K562 (cell line): ENCODE data around the gene LAGE3. TPM values are rescaled to one million over a fixed set of nuclear protein-coding genes. Genes with fewer than 3 reads are reported as not detected.

Experiments
- BRCA1 ChIP-seq, 2 experiments: fragments of 450-650 bp in 1 of 2; sonication (generic) in 1 of 2; formaldehyde crosslinking in 1 of 2; IDR thresholded peaks; 2 replicates each; pipeline versions ENCODE4 v1.5.0 to v1.6.1; 2017 to 2020; ENCODE audit warnings: mild to moderate bottlenecking in 1 of 2, missing genetic modification reagents in 1 of 2
- BRD4 ChIP-seq: fragments of 200-600 bp; sonication (generic); IDR thresholded peaks from 2 replicates; pipeline ENCODE4 v1.6.1; 2017; ENCODE audit warnings: inconsistent platforms
- HCFC1 ChIP-seq: IDR thresholded peaks from 2 replicates; pipeline ENCODE4 v1.6.1; 2012; ENCODE audit warnings: low read depth, low read length, improper control_type of control experiment
- HNRNPUL1 ChIP-seq: fragments of 200-400 bp; formaldehyde crosslinking; IDR thresholded peaks from 2 replicates; pipeline ENCODE4 v1.6.1; 2017; ENCODE audit warnings: low read length
- IFI16 ChIP-seq: fragments of 250-450 bp; sonication (Bioruptor Pico); IDR thresholded peaks from 2 replicates; pipeline ENCODE4 v2.1.2; 2022; ENCODE audit warnings: mild to moderate bottlenecking, inconsistent platforms
- KDM4B ChIP-seq, 2 experiments: fragments of 450-650 bp in 1 of 2; sonication (generic) in 1 of 2; IDR thresholded peaks; 2 replicates each; pipeline ENCODE4 v1.6.1; 2016 to 2017; ENCODE audit warnings: borderline replicate concordance in 2 of 2, antibody characterized with exemption in 1 of 2, low read depth in 1 of 2, mild to moderate bottlenecking in 1 of 2
- LCOR ChIP-seq: sonication (generic); formaldehyde crosslinking; IDR thresholded peaks from 2 replicates; pipeline ENCODE4 v1.8.0; 2022; ENCODE audit warnings: mild to moderate bottlenecking, missing genetic modification reagents
- MBD2 ChIP-seq: sonication (generic); IDR thresholded peaks from 2 replicates; pipeline ENCODE4 v1.6.1; 2016; ENCODE audit warnings: low read depth, borderline replicate concordance
- MCM3 ChIP-seq: fragments of 450-650 bp; IDR thresholded peaks from 2 replicates; pipeline ENCODE4 v1.6.1; 2016
- MYBL2 ChIP-seq, 2 experiments: fragments of 450-650 bp in 1 of 2; sonication (generic) in 1 of 2; formaldehyde crosslinking in 1 of 2; IDR thresholded peaks; 2 replicates each; pipeline versions ENCODE4 v1.6.1 to v1.8.1; 2017 to 2022; ENCODE audit warnings: borderline replicate concordance in 1 of 2, inconsistent platforms in 1 of 2, low read depth in 1 of 2, mild to moderate bottlenecking in 1 of 2, missing genetic modification reagents in 1 of 2, moderate library complexity in 1 of 2
- NEUROD1 ChIP-seq: fragments of 150-350 bp; IDR thresholded peaks from 2 replicates; pipeline ENCODE4 v1.6.1; 2014; ENCODE audit warnings: borderline replicate concordance, low read length, low read depth; ENCODE audit not compliant: partially characterized antibody
- NFIC ChIP-seq: fragments of 450-650 bp; IDR thresholded peaks from 2 replicates; pipeline ENCODE4 v1.6.1; 2017; ENCODE audit warnings: mild to moderate bottlenecking, inconsistent platforms
- NFYB ChIP-seq: IDR thresholded peaks from 2 replicates; pipeline ENCODE4 v1.6.1; 2011; ENCODE audit warnings: mild to moderate bottlenecking, moderate library complexity; ENCODE audit not compliant: insufficient read length; ENCODE audit errors: extremely low read depth
- OTX1 ChIP-seq: fragments of 450-650 bp; formaldehyde crosslinking; IDR thresholded peaks from 2 replicates; pipeline ENCODE4 v1.4.0; 2022; ENCODE audit warnings: mild to moderate bottlenecking
- PKNOX1 ChIP-seq: fragments of 450-650 bp; IDR thresholded peaks from 2 replicates; pipeline ENCODE4 v1.6.1; 2016
- PURB ChIP-seq: sonication (generic); formaldehyde crosslinking; IDR thresholded peaks from 2 replicates; pipeline ENCODE4 v1.9.0; 2021; ENCODE audit warnings: low read depth, mild to moderate bottlenecking, missing genetic modification reagents
- PYGO2 ChIP-seq: fragments of 450-650 bp; IDR thresholded peaks from 2 replicates; pipeline ENCODE4 v1.6.1; 2016; ENCODE audit warnings: mild to moderate bottlenecking, missing genetic modification characterization, moderate library complexity, missing compliant biosample characterization
- RFX1 ChIP-seq: fragments of 450-650 bp; IDR thresholded peaks from 2 replicates; pipeline ENCODE4 v1.6.1; 2016; ENCODE audit warnings: mild to moderate bottlenecking, moderate library complexity
- SIX5 ChIP-seq, 2 experiments: IDR thresholded peaks; 2 replicates each; pipeline ENCODE4 v1.6.1; 2011; ENCODE audit warnings: low read length in 2 of 2, borderline replicate concordance in 1 of 2, low read depth in 1 of 2, mild to moderate bottlenecking in 1 of 2, moderate library complexity in 1 of 2; ENCODE audit not compliant: insufficient read depth in 1 of 2
- SRF ChIP-seq, 2 experiments: fragments of 250-450, 450-650 bp in 1 of 2; sonication (Bioruptor Pico) in 1 of 2; sonication (generic) in 1 of 2; formaldehyde crosslinking; IDR thresholded peaks; 2 replicates each; pipeline versions ENCODE4 v1.5.0 to v1.5.1; 2020 to 2022; ENCODE audit warnings: mild to moderate bottlenecking in 1 of 2, missing genetic modification reagents in 1 of 2
- SRSF1 ChIP-seq: fragments of 200-400 bp; formaldehyde crosslinking; IDR thresholded peaks from 2 replicates; pipeline ENCODE4 v1.6.1; 2017; ENCODE audit warnings: mild to moderate bottlenecking, low read depth, low read length, moderate library complexity
- ZNF586 ChIP-seq: fragments of 450-650 bp; formaldehyde crosslinking; conservative IDR thresholded peaks from 2 replicates; pipeline ENCODE4 v1.4.0; 2020; ENCODE audit warnings: mild to moderate bottlenecking, moderate library complexity
- ZNF589 ChIP-seq: fragments of 200-800 bp; sonication (Bioruptor generic); IDR thresholded peaks from 2 replicates; pipeline ENCODE4 v1.6.1; 2016; ENCODE audit warnings: low read depth, missing genetic modification characterization, missing compliant biosample characterization
- polyA plus RNA-seq, 8 experiments: library from polyadenylated mRNA; depleted of rRNA in 4 of 8; stranded (reverse) in 5 of 8; unstranded in 3 of 8; fragments of >200 nt; fragmentation: Nextera tagmentation in 2 of 8; fragmentation: Illumina TruSeq in 1 of 8; extraction: Ambion mirVana in 2 of 8; extraction: Trizol in 1 of 8; gene quantifications; 2 replicates each; pipeline versions ENCODE4 v1.2.1 to v1.2.3, GENCODE V29; 2011 to 2014; ENCODE audit warnings: inconsistent platforms in 1 of 8, missing spikeins in 1 of 8
- total RNA-seq, 7 experiments: library from RNA; depleted of rRNA in 6 of 7; stranded (reverse); fragments of >200 nt in 6 of 7; fragmentation: Illumina TruSeq in 2 of 7; extraction: Trizol in 2 of 7; gene quantifications; 2 replicates each; pipeline versions ENCODE4 v1.2.1 to v1.2.3, GENCODE V29; 2011 to 2021; ENCODE audit warnings: low replicate concordance in 1 of 7
- TF ChIP-seq, protein P1 (sequence below), 2 experiments: fragments of 450-650 bp; conservative IDR thresholded peaks; 2 replicates each; pipeline ENCODE4 v1.6.1; 2017; ENCODE audit warnings: mild to moderate bottlenecking in 2 of 2, moderate library complexity in 2 of 2
- TF ChIP-seq, protein P2 (sequence below): sonication (generic); formaldehyde crosslinking; IDR thresholded peaks from 2 replicates; pipeline ENCODE4 v1.8.1; 2023; ENCODE audit warnings: mild to moderate bottlenecking, missing genetic modification reagents, moderate library complexity

Gene LAGE3
- total and polyA plus RNA-seq, 9 of the 15 experiments (the other 6 are each of a cell fraction or from before 2014, with no cell fraction given): 28.2 to 125 (median 35.8) TPM

DNA sequence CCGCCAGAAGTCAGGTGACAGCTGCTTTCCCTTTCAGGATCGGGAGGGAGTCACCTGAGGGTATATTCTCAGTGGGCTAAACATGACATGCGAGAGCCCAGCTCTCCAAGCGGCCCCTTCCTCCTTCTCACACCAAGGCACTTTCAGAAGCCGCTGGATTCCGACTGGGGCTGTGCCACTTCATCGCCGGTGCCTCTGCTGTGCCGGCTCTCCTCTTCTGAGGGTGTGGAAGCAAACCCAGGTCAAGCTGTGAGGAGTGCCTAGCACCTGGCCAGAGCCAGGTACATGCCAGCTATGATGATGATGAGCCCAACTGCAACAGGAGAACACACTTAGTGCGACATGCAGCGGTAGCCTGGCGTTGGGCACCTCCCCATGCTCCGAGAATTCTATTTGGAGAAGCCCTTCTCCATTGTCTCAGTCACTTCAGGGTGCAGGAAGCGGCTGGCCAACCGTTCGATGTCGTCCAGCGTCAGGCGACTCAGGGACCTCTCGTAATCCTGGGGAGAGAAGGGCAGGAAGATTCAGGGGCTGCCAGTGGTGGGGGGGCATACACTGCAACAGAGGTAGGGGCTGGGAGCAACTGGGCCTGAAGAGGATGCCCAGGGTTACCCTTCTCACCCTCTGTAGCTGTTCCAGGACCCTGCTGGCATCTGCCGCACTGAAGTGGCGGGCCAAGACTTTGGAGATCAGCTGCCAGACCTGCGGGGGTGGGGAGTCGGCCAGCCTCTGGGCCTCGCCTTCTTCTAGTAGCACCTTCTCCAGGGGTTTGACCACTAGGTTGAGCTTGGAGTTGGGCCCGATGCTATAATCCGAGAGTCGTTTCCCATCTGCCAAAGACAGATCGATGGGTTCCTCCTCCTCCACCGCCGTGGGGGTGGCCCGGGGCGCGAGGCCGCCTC, 6.3 kb upstream of the LAGE3 start (continued):
- TF ChIP-seq ZNF586 (CRISPR knock-in tag): no peak
- no peak for TF ChIP-seq ZNF589 (CRISPR knock-in tag)
- no peak for TF ChIP-seq HCFC1
- TF ChIP-seq NFYB: no peak
- TF ChIP-seq NEUROD1: no peak
- TF ChIP-seq, protein P1, sequence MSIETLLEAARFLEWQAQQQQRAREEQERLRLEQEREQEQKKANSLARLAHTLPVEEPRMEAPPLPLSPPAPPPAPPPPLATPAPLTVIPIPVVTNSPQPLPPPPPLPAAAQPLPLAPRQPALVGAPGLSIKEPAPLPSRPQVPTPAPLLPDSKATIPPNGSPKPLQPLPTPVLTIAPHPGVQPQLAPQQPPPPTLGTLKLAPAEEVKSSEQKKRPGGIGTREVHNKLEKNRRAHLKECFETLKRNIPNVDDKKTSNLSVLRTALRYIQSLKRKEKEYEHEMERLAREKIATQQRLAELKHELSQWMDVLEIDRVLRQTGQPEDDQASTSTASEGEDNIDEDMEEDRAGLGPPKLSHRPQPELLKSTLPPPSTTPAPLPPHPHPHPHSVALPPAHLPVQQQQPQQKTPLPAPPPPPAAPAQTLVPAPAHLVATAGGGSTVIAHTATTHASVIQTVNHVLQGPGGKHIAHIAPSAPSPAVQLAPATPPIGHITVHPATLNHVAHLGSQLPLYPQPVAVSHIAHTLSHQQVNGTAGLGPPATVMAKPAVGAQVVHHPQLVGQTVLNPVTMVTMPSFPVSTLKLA (conservative IDR thresholded peaks at IDR 0.05): 0 out of 4 replicates have a peak, but pooled peaks of 1 of the 2 experiments have one; percentile 36
- no peak for TF ChIP-seq HNRNPUL1
- TF ChIP-seq BRD4: no peak
- 0 out of 2 replicates have a peak, but pooled peaks have one; percentile 12 for TF ChIP-seq LCOR (CRISPR knock-in tag)
- TF ChIP-seq SRSF1: no peak
- TF ChIP-seq PYGO2 (tag): no peak
- TF ChIP-seq BRCA1 (IDR thresholded peaks at IDR 0.05): no peak
- TF ChIP-seq BRCA1 (CRISPR knock-in tag; IDR thresholded peaks at IDR 0.05): no peak
- TF ChIP-seq, protein P2, sequence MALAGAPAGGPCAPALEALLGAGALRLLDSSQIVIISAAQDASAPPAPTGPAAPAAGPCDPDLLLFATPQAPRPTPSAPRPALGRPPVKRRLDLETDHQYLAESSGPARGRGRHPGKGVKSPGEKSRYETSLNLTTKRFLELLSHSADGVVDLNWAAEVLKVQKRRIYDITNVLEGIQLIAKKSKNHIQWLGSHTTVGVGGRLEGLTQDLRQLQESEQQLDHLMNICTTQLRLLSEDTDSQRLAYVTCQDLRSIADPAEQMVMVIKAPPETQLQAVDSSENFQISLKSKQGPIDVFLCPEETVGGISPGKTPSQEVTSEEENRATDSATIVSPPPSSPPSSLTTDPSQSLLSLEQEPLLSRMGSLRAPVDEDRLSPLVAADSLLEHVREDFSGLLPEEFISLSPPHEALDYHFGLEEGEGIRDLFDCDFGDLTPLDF (CRISPR knock-in tag): no peak
- TF ChIP-seq SRF (CRISPR knock-in tag; IDR thresholded peaks at IDR 0.05): no peak
- TF ChIP-seq IFI16: no peak
- no peak for TF ChIP-seq MCM3
- TF ChIP-seq PURB (CRISPR knock-in tag): no peak
- no peak for TF ChIP-seq RFX1
- no peak for TF ChIP-seq NFIC
- TF ChIP-seq SIX5 (IDR thresholded peaks at IDR 0.05; ENCODE audit: borderline replicate concordance in 1 of 2, insufficient read depth in 1 of 2, low read depth in 1 of 2, low read length in 2 of 2): no peak
- TF ChIP-seq PKNOX1: no peak
- no peak for TF ChIP-seq KDM4B (IDR thresholded peaks at IDR 0.05; ENCODE audit: borderline replicate concordance in 2 of 2, low read depth in 1 of 2)
- TF ChIP-seq MYBL2 (IDR thresholded peaks at IDR 0.05; ENCODE audit: low read depth): no peak
- TF ChIP-seq MYBL2 (CRISPR knock-in tag; IDR thresholded peaks at IDR 0.05; ENCODE audit: borderline replicate concordance): no peak
- no peak for TF ChIP-seq MBD2
- no peak for TF ChIP-seq OTX1 (CRISPR knock-in tag)
